Measurements from ENCODE around the gene WNT9B. TPM values are rescaled to one million over a fixed set of nuclear protein-coding genes. Genes with fewer than 3 reads are reported as not detected.

Gene WNT9B
- total RNA-seq, 4 donors from 2014 or later = 0.31 to 0.81 (median 0.45) TPM; not detected in 1

GRCh38 chr17:46820592-46821450, 30.6 kb upstream of the WNT9B start:
- H3K36me3 ChIP-seq = no peaks in the 10 kb centered on the region
- peaks cover 0 to 5% (median 0%) of the 10 kb centered on the region in 3 donors for H3K9me3 ChIP-seq
- no peak for ATAC-seq
- TF ChIP-seq POLR2AphosphoS5 (IDR thresholded peaks at IDR 0.05) (no peak), CTCF (IDR thresholded peaks at IDR 0.05) (no peak), EP300 (IDR thresholded peaks at IDR 0.05) (no peak)
- H3K4me1 ChIP-seq = peaks cover 0 to 35% (median 9%) of the 10 kb centered on the region in 3 donors
- H3K4me3 ChIP-seq = no peak overlapping the region
- WGBS, 2 donors (ENCODE audit: low coverage in 1 of 2) = 0% methylated on average over 1 of the region's 13 CpGs; no CpG with 5 or more reads in 1 of the 2 donors
- peaks cover 91% of the 10 kb centered on the region for H3K27me3 ChIP-seq
- no peak overlapping the region for H3K27ac ChIP-seq

- Histone ChIP-seq H3K27ac (no peak overlapping the region), H3K36me3 (no peaks in the 10 kb centered on the region), H3K27me3 (peaks cover 81% of the 10 kb centered on the region), H3K4me1 (peaks cover 0 to 35% (median 9%) of the 10 kb centered on the region in 3 donors), H3K4me3 (no peak overlapping the region), H3K9me3 (peaks cover 0 to 5% (median 0%) of the 10 kb centered on the region in 3 donors)
- no peak for TF ChIP-seq POLR2AphosphoS5 (IDR thresholded peaks at IDR 0.05)
- no peak for TF ChIP-seq POLR2A (IDR thresholded peaks at IDR 0.05)
- no peak for TF ChIP-seq EP300 (IDR thresholded peaks at IDR 0.05)
- no peak for TF ChIP-seq CTCF (IDR thresholded peaks at IDR 0.05)
- peak; percentile 32 for ATAC-seq
- WGBS, 2 donors (ENCODE audit: low coverage in 1 of 2) = 3 to 9% methylated on average over 5 to 12 of the region's 31 CpGs
Measured at GRCh38 chr17:46821482-46822387, 29.6 kb upstream of the WNT9B start.

GRCh38 chr17:46822388-46822921, 28.9 kb upstream of the WNT9B start:
- H3K4me3 ChIP-seq = no peak overlapping the region
- H3K9me3 ChIP-seq = peaks cover 0 to 8% (median 0%) of the 10 kb centered on the region in 3 donors
- ATAC-seq = no peak
- no peaks in the 10 kb centered on the region for H3K36me3 ChIP-seq
- H3K27ac ChIP-seq = no peak overlapping the region
- peaks cover 0 to 35% (median 9%) of the 10 kb centered on the region in 3 donors for H3K4me1 ChIP-seq
- TF ChIP-seq EP300 (IDR thresholded peaks at IDR 0.05) (no peak), CTCF (IDR thresholded peaks at IDR 0.05) (peak in 2 of 4 experiments; percentile 12 to 53), POLR2AphosphoS5 (IDR thresholded peaks at IDR 0.05) (no peak), POLR2A (IDR thresholded peaks at IDR 0.05) (no peak)
- 47 to 53% methylated on average over 5 of the region's 35 CpGs for WGBS, 2 donors (ENCODE audit: low coverage in 1 of 2)
- peaks cover 74% of the 10 kb centered on the region for H3K27me3 ChIP-seq

- no peak overlapping the region for H3K4me3 ChIP-seq
- peaks cover 73% of the 10 kb centered on the region for H3K27me3 ChIP-seq
- TF ChIP-seq CTCF (IDR thresholded peaks at IDR 0.05) = no peak
- TF ChIP-seq POLR2AphosphoS5 (IDR thresholded peaks at IDR 0.05) = no peak
- no peak for TF ChIP-seq POLR2A (IDR thresholded peaks at IDR 0.05)
- no peak for TF ChIP-seq EP300 (IDR thresholded peaks at IDR 0.05)
- ATAC-seq = no peak
- peaks cover 0 to 23% (median 3%) of the 10 kb centered on the region in 3 donors for H3K4me1 ChIP-seq
- H3K9me3 ChIP-seq = peaks cover 0 to 9% (median 0%) of the 10 kb centered on the region in 3 donors
- WGBS, 2 donors (ENCODE audit: low coverage in 1 of 2) = 49 to 66% methylated on average over 5 to 6 of the region's 8 CpGs
- H3K36me3 ChIP-seq = no peaks in the 10 kb centered on the region
- H3K27ac ChIP-seq = no peak overlapping the region
Measured at GRCh38 chr17:46823657-46824056, 27.7 kb upstream of the WNT9B start.

Data from gastroesophageal sphincter (tissue), 4 donors.